ENCODE measurements around the gene DMRTA2.

Gene DMRTA2

DNA sequence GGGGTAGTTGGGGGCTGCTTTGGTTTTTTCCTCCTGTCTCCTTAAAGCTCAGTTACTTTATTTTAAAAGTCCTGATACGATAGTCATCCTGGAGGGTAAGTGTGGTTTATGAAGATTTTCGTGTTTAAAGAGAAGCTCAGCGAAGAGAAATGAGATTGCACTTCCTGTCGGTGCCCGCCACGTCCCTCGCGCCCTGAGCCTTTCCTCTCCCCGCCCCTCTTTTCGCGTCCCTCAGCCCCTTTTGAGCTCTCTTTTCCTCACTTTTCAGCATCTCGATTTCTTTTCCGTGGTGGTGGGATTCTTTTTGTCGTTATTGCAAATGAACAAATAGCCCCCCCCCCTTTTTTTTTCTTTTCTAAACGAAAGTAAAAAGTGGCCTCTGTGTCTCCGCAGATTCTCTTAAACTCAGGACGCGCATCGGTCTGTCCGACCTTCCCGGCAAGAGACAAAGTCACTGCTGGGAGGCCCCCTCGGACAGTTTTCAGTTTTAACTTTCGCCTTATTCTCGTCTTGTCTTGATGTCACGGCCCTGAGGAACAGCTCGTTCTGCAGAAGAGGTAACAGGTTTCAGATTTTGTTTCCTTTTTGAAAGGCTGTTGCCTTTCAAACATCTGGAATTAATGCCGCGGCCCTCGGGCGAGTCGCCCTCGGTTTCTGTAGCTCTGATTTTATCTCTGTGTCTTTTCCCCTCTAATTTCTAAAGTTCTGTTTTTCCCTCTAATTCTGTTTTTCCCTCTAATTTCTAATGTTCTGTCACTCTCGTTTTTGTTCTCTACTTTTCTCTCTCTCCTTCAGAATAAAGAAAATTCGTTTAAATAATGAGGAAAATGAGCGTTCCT lies 1.0 kb upstream of the DMRTA2 start:
- no peak for DNase-seq (ENCODE audit: low spot score)

DNA sequence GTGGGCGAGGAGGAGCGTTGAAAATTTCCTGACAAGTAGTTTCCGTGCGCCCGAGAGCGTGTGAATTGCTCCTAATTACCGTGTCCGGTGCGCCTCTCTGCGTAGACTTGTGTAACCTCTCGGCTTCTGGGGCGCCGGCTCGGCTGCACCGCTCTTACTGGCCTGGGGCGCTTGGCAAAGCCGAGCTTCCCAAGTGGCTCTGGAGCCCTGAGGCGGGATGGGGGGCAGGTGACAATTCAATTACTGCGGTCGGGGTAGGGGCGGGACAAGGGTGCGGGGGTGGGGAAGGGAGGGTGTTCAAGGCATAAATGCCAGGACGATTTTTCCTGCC lies 392 bp upstream of the DMRTA2 start:
- DNase-seq (ENCODE audit: low spot score): no peak

DNA sequence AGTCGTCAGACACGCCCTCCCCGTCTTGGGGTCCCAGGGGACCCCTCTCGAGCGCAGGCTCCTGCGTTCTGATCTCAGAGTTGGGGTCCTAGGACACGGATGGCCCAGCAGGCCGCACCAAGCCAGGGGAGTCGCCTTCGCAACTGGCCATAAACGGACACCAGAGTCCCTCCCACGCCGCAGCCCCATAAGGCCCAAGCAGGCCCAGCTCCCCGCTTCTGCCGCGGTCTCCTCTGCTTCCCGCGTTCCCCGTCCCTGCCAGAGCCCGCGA lies 633 bp downstream of the DMRTA2 start:
- no peak for DNase-seq (ENCODE audit: low spot score)

DNA sequence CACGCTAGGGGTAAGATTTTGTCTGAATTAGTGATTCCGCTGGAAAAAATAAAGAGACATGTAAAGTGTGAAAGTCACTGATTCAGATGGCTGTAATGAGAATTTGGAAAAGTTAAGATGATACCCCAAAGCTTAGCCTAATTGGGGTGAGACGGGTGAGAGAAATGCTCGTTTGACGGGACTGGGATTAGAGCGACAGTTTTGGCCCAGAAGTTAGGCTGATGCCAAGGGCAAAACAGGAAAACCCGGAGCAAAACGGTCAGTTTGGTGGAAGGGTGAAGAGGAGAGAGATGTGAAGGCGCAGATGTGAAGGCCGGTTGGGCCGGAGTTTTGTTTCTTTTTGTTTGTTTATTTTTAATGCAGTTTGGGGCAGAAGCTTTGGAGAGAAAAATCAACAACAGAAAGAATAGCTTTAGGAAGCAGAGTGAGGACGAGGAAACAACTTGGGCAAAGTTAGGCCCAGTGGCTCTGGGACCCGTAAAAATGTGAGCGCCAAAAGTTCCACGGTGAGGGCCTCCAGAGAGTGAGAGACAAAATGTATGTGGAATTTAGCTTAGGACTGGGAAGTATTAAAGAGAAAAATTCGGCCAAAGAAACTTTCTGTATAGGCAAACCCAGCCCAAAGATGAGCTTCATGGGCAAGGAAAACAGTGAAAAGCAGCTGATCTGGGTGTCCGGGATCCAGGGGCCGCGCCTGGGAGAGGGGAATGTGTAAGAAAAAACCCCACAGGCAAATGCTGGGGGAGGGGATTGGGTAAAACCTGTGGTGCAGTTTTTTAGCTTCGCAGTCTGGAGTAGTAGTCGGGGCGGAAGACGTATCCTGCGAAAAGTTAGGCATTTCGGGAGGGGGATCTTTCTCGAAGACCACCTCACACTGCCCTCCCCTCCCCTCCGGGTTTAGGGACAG lies 1.2 kb downstream of the DMRTA2 start:
- no peak for DNase-seq (ENCODE audit: low spot score)

DNA sequence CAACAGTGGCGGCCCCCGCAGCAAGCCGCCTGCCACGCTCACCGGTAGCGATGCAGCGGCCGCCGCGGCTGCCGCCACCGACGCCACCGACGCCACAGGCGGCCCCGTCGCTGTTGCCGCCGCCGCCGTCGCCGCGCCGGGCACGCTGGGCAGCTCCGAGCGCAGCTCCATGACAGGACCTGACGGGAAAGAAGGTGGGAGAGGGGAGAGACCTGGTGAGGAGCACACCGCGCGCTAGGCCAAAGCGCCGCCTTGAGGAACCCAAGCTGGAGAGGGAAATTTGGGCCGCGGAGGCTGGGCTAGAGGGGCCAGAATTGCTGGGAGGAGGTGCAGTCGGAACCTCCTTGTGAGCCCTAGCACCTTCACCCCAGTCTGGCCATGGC lies 1.9 kb downstream of the DMRTA2 start:
- DNase-seq (ENCODE audit: low spot score): no peak

DNA sequence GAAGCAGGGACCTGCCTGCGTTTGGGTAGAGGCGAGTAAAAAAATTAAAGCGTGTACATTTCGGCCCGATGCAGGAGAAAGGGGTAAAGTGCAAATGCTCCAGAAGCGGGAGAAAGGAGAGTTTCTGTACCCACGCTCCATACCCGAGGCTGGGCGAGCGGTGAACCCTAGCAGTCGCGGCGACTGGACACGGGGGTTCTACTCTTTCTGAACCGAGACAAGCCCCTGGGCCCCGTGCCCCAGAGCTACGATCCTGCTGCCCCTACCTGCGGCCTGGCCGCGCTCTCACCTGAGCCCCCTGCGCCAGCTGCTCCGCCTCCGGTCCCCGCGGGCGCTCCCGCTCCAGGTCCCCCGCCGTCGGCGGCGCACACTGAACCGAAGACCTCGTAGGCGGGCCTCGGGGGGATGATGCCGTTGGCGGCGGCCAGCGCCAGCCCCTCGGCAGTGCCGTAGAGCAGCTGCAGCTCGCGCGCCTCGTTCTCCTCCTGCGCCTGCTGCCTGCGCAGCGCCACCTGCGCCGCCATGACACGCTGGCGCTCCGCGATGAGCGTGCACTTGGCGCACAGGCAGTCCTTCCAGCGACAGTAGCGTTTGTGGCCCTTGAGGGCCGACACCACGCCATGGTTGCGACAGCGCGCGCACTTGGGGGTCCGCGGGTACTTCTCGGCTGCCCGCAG lies 2.4 kb downstream of the DMRTA2 start:
- DNase-seq (ENCODE audit: low spot score): no peak

DNA sequence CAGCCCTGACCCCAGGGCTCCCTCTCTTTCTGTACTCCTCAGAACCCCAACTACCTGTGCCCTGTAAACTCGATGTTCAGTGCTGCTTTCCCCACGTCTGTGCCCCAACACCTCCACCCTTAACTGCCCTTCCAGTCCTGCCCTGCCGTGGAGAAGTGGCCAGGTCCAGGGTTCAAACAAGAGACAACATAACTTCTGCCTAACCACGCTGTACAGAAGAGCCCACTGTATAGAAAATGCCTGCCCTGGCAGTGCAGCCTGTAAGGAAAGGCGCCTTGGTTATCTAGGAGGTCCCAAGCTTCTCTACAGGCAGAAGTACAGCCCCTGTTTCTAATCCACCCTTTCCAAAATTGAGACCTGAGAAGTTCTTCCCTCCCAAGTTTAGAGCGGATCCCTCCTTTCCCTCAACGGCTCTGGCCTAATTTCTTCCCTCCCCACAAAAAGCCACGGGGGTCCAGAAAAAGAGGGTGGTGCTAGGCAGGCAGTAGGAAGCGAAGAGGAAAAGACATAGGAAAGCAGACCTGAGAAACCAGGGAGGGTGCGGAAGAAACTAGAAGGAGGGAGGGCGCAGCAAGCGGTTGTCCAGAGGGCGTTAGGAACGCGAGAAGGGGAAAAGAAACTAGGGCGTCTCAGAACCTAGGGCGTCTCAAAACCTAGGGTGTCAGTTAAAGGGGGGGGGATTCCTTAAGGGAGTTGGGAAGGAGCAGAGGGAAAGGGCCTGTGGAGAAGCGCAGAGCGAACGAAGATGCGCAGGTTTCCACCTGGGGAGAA lies 3.2 kb downstream of the DMRTA2 start:
- DNase-seq (ENCODE audit: low spot score): no peak

DNA sequence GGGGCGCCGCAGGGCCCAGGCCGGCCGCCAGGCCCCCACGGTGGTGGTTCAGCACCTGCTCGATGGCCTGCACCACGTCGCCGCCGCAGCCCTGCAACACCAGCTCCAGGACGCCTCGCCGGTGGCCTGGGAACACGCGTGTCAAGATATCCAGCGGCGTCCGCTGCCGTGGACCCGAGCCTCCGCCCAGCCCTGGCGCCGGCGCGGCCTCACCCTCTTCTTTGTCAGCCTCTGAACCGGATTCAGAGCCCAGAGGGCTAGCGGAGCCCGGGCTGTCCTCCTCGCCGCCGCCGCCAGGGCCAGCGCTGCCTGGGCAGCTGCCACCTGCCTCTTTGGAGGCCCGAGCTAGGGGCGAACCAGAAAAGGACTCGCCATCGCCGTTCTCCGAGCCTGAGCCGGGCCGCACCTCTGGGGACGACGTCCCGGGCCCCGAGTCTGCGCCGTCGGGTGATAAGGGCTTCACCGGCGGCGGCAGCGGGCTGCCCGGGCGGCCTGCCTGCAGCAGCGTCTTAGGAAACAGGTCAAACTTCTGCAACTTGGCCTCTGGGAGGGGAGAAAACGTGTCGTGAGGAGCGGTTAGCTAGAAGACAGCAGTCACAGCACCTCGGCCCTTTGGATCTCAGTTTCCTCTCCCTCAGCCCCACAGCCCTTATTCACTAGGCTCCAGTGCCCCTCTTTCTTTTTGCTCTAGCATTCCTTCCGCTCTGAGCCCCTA lies 3.9 kb downstream of the DMRTA2 start:
- DNase-seq (ENCODE audit: low spot score): no peak

DNA sequence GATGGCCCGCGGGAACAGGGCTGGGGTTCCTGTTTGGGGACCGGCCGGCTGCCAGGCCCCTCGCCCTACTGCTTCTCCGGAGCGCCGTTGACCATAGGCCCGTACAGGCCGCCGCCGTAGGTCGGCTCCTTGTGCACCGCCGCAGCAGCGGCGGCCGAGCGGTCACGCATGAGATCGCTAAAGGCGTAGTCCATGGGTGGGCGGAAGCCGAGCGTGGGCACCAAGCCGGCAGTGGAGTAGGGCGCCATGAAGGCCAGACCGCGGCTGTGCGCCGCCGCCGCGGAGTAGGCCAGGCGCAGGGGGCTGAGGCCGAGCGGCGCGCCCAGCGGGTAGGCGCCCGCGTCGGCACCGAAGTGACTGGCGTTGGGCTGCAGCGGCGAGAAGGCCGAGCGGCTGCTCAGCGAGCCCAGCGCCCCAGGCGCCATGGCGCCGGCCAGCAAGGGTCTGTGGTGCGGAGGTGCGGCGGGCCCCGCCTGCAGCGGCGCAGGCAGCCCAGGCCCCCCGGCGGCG lies 4.6 kb downstream of the DMRTA2 start:
- DNase-seq (ENCODE audit: low spot score): no peak

DNA sequence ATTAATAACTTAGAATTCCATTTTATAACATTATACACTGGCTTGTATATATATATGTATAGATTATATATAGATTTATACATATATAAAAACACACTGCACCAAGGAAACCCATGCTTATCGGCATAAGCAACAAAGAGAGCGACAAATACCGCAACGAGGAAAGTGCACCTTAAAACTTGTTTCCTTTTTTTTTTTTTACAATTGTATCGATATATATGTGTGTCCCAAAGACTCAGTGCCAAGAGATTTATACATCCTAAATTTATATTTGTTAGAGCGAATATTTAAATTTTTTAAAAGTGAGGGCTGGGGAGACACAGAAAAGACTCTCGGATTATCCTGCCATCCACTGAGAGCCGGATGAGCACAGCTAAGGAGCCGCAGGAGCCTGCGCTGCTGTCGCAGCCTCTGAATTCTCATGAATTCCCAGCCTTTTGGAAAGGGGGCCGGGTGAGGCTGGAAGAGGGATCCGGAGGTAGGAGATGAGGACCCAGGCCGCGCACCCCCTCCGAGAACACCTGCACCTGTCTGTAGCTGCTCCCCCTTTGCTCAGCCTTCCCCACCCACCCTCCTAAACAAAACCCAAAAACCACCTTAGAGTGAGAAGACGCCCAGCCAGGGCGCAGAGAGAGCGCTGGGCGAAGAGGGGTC lies 5.2 kb downstream of the DMRTA2 start:
- no peak for DNase-seq (ENCODE audit: low spot score)

DNA sequence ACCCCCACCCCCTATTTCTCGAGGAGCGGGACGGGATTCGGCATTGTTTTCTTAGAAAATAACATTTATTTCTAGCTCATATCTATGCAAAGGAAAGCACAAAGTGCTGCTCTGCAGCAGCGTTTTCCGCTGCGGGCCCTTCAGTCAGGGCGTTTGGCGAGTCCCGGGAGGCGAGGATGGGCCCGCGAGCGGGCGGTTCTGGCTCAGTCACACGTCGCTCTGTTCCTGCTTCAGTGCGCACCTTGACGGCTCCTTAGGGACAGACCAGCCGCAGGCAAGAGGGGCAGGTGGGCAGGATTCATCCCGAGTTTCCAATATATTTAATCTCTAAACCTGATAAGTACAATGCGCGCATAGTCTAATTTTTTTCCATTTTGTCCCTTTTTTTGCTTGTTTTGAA lies 5.7 kb downstream of the DMRTA2 start:
- no peak for DNase-seq (ENCODE audit: low spot score)

DNA sequence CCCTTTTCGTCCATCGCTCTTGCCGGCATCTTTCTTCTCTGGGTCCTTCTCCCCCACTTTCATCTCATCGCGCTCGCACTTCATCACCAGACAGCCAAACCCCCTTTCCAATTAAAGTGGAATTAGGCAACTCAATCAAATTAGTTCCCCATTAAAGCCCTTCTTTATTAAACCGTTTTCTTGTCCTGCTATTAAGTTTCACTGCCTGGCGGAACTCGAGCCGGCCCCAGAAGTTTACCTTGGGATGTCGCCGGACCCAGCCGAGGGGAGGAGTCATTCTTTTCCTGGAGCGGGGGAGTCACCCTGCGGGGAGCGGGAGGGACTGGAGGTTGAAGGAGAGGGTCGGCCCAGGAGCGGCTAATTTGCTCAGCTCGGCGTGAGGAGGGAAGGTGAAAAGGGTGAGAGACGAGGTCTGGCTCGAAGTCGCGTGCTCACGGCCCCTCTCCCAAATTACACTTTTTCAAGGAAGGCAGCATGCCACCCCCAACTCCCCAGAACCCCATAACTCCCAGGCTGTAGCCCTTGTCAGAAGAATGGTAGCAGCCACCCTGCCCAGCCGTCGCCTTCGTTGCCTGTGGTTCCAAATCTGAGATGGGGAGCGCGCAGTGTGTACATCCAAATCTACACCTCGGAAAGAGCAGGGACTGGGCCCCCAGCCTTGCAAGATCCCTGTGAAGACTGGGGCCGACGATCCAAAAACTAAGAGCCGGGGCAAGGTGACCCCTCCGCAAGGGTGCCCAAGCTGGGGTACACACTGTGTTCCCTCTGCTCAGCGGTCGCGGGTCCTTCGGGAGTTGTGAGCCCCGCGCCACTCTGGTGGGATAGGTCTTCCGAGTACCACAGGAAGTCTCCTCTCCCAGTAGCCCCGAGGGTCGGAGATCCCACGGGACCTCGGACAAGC lies 6.4 kb downstream of the DMRTA2 start:
- DNase-seq (ENCODE audit: low spot score): no peak

DNA sequence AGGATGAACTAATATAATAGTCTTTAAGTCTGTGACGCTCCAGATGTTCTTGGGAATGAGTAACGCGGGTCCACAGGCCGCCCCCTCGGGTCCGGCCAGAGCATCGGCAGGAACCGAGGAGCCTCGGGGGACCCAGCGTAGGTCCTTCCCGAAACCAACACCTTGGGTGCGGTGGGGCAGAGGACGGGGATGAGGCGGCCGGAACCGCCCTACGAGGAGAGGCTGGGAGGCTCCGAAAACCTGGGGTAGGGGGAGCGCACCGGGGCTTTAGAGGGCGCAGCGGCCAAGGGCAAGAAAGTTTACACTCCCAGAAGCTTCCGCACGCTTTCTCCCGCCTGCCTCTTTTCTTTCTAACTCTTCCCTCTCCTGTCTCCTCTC lies 7.1 kb downstream of the DMRTA2 start:
- DNase-seq (ENCODE audit: low spot score): no peak

DNA sequence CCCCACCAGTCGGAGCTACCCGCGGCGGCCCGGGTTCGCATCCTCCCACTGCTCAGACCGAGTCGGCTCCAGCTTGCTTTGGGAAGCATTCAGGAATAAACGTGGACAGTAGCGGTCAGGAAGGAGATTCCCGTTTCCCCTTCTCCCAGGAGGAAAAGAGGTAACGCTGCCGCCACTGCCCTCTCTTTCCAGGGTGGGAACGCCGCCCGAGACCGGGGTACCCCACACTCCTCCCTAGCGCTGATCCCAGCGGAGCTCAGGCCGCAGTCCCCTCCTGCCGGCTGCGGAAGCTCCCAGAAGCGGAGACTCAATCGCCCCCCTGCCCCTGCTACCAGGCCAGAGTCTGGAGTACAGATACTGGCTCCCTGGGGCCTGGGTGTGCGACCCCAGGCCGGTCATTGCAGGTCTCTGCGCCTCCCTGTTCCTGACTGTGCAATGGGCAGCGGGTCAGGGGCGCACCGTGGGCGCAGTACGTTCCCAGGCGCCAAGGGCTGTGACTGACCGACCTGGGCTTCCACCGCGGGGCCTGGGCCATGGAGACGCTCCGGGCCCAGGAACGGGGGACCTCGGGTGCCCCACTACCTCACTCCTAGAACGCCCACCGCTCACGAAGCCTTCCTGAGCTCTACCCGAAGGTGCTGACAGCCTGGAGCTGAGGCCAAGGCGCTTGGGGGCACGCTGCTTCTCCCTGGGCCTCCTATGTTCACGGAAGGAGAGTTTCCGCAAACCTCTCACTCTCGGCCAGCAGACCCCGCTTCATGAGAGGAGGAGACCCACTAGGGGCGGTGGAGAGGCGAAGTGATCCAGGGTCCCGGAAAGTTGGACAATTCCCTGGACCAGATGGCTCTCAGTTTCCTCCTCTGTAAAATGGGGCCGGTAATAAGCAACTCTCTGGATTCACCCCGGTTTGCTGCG lies 7.8 kb downstream of the DMRTA2 start:
- DNase-seq (ENCODE audit: low spot score): no peak

DNA sequence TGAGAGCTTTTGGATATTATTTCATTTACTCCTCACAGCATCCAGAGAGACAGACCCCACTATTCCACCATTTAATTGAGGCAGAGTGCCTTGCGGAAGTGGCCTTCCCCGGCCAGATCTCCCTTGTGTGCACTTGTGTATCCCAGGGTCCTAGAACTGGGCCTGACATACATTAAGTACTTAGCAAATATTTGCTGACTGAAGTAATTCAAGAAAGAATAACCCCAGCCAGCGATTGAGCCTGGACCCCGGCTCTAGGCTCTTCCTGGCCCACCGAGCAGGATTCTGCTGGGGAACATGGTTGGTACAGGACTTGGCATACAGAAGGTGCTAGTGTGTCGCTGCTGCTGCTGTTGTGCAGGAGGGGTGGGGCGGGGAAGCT lies 8.4 kb downstream of the DMRTA2 start:
- no peak for DNase-seq (ENCODE audit: low spot score)

DNA sequence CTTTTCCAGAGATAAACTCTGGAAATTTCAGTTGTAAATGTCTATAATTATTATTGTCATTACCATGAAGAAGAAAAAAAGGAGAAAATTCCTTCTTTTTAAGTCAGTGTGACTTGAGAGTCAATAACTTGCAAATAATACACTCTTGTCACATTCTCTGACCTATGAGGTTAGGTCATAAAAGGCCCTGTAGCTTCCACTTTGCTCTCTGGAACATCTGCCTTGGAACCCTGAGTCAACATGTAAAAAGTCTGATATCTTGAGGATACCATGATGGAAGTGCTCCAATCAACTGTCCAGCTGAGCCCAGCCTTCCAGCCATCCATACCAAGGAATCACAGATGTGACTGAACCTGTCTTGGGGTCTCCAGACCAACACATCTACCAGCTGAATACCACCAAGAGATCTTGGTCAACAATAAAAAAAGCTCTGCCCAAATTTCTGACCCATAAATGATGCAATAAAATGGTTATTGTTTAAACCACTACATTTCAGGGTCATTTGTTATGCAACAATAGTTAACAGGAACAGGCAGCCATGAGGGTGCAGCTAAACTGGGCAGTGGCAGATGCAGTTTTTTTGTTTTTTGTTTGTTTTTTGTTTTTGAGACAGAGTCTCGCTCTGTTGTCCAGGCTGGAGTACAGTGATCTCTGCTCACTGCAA lies 10.3 kb downstream of the DMRTA2 start:
- DNase-seq (ENCODE audit: low spot score): no peak

DNA sequence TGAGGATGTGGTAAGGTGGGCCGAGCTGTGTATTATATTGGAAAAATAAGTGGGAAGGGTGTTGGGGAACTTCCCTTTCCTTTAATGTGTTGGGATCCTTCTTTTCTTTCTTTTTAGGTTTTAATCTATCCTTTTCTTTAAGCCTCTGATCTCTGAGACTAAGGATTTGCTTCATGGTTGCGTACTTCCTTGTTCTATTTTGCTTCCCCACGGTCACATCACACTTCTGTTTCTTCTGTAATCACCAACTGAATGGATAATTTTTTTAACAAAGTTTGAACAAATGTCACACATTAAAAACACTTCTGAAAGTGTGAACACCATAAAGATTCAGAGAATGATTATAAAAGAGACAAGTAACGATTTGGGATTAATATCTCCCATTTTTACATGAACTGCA lies 17.4 kb downstream of the DMRTA2 start:
- no peak for DNase-seq (ENCODE audit: low spot score)

DNA sequence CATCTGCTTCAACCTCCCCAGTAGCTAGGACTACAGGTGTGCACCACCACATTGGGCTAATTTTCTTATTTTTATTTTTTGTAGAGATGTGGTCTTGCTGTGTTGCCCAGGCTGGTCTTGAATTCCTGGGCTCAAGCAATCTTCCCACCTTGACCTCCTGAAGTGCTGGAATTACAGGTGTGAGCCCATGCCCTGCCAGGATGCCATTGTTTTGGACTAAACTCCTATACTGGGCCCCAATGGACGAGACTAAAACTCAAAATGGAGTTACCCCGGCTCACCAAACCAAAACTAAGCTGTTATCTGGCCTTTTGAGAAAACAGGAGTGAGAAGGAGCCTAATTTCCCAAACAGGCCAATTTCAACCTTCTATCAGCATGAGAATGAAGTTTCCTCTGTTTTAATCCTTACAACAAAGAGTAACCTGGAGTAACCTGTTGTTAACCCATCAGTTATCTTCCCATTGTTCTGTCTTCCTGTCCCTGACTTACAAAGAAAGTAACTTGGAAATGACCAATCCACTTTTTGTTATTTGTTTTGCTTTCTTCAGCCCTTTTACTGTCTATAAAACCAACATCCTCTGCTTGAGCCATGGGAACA lies 29.6 kb downstream of the DMRTA2 start:
- DNase-seq (ENCODE audit: low spot score): no peak

Measured in GM03348 (cell line).